Measurements from ENCODE around the gene SENP2. TPM values are rescaled to one million over a fixed set of nuclear protein-coding genes. Genes with fewer than 3 reads are reported as not detected.
"Not testable (repeated sequence)": the region's sequence is repeated elsewhere in the genome, so short reads cannot be mapped to it uniquely, and the experiment has no call there.

Gene SENP2
- total RNA-seq, 3 donors from 2014 or later = 32.0 to 45.2 (median 34.4) TPM

DNA sequence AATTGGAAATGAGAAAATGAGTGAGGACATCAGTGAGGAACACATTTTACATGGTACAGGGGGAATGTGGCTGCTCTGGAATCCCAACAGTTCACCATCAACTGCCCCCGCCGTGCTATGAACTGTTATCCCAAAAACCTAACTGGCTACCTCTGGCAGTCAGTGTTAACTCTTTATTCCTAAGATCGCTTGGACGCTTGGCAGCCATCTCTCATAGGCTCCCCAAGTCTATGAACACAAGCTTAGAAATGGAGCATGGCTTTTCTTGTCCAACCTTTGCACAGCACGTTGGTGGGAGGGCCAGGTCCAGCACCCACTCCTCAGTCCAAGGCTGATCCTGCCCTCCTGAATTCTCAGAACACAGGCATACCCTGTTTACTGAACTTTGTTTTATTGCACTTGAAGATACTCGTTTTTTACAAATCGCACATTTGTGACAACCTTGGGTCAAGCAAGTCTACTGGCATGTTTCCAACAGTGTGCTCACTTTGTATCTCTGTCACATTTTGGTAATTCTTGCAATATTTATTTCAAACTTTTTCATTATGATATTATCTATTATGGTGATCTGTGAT lies 53.6 kb downstream of the SENP2 start:
- intact Hi-C loops (cut with DNase I; ENCODE audit: low total_unique reads) = no loop called here
- no peak overlapping the region for H3K27ac ChIP-seq

GRCh38 chr3:185640308-185640707 lies 54.2 kb downstream of the SENP2 start:
- Histone ChIP-seq H3K4me3 (no peak overlapping the region), H3K9me3 (no peaks in the 10 kb centered on the region), H3K27me3 (no peaks in the 10 kb centered on the region), H3K36me3 (no peaks in the 10 kb centered on the region), H3K4me1 (no peaks in the 10 kb centered on the region), H3K27ac (no peak overlapping the region)
- intact Hi-C loops (cut with DNase I; ENCODE audit: low total_unique reads) = no loop called here
- TF ChIP-seq POLR2A (IDR thresholded peaks at IDR 0.05) (no peak), POLR2AphosphoS5 (IDR thresholded peaks at IDR 0.05) (no peak), CTCF (IDR thresholded peaks at IDR 0.05) (no peak)
- DNase-seq (ENCODE audit: low spot score in 2 of 2) = no peak

More for the DNA sequence above, 53.6 kb downstream of the SENP2 start:
- Histone ChIP-seq H3K4me3 (no peak overlapping the region), H3K9me3 (no peaks in the 10 kb centered on the region), H3K27me3 (no peaks in the 10 kb centered on the region), H3K4me1 (no peaks in the 10 kb centered on the region), H3K36me3 (no peaks in the 10 kb centered on the region)
- DNase-seq (ENCODE audit: low spot score in 2 of 2) = no peak
- TF ChIP-seq POLR2AphosphoS5 (IDR thresholded peaks at IDR 0.05) (no peak), POLR2A (IDR thresholded peaks at IDR 0.05) (no peak), CTCF (IDR thresholded peaks at IDR 0.05) (no peak)

DNA sequence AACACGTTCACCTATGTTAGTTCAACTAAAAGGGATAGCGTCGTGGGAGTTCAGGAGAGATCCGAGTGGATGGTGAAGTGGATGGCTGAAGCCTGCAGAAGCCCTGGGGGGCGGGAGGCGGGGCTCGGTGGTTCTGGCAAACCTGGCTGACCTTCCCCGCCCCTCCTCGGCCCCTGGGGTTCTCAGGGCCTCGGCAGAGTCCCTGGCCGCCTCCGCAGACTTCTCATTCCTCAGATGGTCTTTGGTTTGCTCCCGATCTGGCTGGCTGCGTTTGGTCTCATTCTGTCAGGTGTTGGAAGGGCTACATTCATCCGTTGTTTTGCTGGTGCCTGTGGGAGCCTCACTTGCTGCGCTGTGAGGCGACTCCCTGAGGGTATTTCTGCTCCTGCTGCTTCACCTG lies 59.1 kb downstream of the SENP2 start:
- H3K4me1 ChIP-seq; DNase-seq (ENCODE audit: low spot score in 2 of 2); H3K9me3 ChIP-seq; H3K27me3 ChIP-seq; H3K27ac ChIP-seq; H3K36me3 ChIP-seq; intact Hi-C loops (cut with DNase I; ENCODE audit: low total_unique reads): not testable (repeated sequence)
- peak overlapping the region in 1 of 3 donors; percentile 8 for H3K4me3 ChIP-seq

DNA sequence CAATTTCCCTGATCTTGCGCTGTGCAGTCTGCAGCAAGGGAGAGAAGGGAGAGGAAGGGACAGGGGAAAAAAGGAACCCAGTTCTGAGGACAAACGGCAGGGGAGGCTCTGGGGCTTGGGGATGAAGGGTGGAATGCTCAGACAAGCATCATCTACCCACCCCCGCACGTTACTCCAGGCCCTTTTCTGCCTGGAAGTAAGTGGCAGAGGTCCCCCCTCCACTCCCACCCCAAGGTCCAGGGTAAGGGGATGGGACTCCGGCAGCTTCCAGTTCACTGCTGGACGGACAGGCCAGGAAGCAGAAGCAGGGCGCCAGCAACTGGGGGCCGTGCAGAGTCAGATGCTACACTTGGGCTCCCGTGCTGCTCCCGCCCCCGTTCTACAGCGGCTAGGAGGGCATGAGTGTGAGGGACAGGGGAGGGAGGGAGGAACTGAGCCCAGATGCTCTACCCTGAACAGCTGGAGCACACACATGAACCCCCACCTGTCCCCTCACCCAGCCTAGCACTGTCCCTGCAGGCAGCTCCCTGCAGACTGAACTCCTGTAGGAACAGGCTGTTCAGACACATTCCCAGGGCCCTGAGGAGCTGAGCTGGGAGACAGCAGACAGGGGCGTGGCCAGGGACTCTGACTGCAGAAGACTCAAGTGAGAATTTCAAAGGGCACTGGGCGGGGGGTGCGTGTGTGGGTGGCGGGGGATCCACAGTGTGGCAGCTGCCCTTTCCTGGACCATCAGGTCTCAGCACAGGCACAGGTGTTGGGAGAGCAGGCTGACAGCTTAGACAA lies 59.7 kb downstream of the SENP2 start:
- no peak overlapping the region for H3K27ac ChIP-seq
- peak overlapping the region in 2 of 3 donors; percentile 8 to 25 for H3K4me3 ChIP-seq
- no peak for TF ChIP-seq POLR2AphosphoS5 (IDR thresholded peaks at IDR 0.05)
- TF ChIP-seq CTCF (IDR thresholded peaks at IDR 0.05) = no peak
- TF ChIP-seq POLR2A (IDR thresholded peaks at IDR 0.05) = no peak
- no peaks in the 10 kb centered on the region for H3K36me3 ChIP-seq
- DNase-seq (ENCODE audit: low spot score in 2 of 2) = no peak
- H3K9me3 ChIP-seq = no peaks in the 10 kb centered on the region
- H3K4me1 ChIP-seq = no peaks in the 10 kb centered on the region
- H3K27me3 ChIP-seq = no peaks in the 10 kb centered on the region
- intact Hi-C loops (cut with DNase I; ENCODE audit: low total_unique reads) = no loop called here

DNA sequence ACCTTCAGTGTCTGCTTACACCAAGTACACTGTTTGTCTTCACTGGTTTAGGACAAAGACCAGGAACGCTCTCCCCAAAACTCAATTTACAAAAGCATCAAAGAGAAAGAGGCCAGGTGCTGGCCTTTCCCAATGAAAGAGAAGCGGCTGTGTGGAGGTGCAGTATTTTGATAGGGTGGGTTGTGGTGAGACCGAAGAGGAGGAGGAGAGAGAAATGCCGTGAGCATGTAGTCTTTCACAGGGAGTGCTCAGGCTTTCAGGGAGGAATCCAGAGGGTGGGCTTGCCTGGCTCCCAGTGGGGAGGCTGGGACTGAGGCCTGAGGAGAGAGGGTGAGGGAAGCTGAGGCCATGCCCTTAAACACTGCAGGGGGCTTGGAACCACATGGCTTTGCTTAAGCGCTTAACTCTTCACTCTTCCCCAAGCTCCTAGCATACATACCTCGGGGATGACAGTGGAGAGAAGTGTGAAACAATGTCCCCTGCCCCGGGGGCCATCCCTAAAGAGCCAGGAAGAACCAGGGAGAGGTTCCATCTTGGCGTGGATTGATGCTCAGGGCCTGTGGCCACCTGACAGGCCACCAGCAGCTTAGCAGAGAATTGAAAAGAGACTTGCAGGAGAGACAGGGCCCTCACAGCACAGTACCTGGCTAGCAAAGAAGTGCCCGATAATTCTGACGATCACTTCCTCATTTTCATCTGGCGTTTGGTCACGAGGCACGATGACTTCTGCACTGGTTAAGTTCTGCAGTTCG lies 60.5 kb downstream of the SENP2 start:
- H3K4me3 ChIP-seq = no peak overlapping the region
- H3K27ac ChIP-seq = no peak overlapping the region
- no peaks in the 10 kb centered on the region for H3K4me1 ChIP-seq
- intact Hi-C loops (cut with DNase I; ENCODE audit: low total_unique reads) = no loop called here
- no peaks in the 10 kb centered on the region for H3K27me3 ChIP-seq
- no peak for TF ChIP-seq CTCF (IDR thresholded peaks at IDR 0.05)
- TF ChIP-seq POLR2AphosphoS5 (IDR thresholded peaks at IDR 0.05) = no peak
- no peak for TF ChIP-seq POLR2A (IDR thresholded peaks at IDR 0.05)
- no peak for DNase-seq (ENCODE audit: low spot score in 2 of 2)
- no peaks in the 10 kb centered on the region for H3K36me3 ChIP-seq
- H3K9me3 ChIP-seq = no peaks in the 10 kb centered on the region

Data from breast epithelium (tissue), 4 donors.